Medulla oblongata (tissue), 1 donor: Measurements from ENCODE around the gene PCDHB6.
A peak's percentile ranks its signal among the peaks of the same experiment; 100 is the strongest.
"Not testable (repeated sequence)": the region's sequence is repeated elsewhere in the genome, so short reads cannot be mapped to it uniquely, and the experiment has no call there.

Experiments
- DNase-seq: peaks from one replicate; pipeline ENCODE4 v3.0.0-alpha.2; 2015; ENCODE audit errors: extremely low spot score

The PCDHB6 gene

GRCh38 chr5:141172381-141173204, 22.7 kb downstream of the PCDHB6 start, which contains the start of gene PCDHB7:
Gene PCDHB7, plus strand, starts transcription at chr5:141172644. Its CDS starts 192 bp downstream, at chr5:141172836.
- DNase-seq: peak; percentile 62

GRCh38 chr5:141174291-141175104, 24.6 kb downstream of the PCDHB6 start:
- not testable (repeated sequence) for DNase-seq

GRCh38 chr5:141175933-141176332, 26.1 kb downstream of the PCDHB6 start:
- no peak for DNase-seq

- DNase-seq: not testable (repeated sequence)
Observed at GRCh38 chr5:141177577-141178191, 27.8 kb downstream of the PCDHB6 start, which contains the start of gene PCDHB8. Gene PCDHB8, plus strand, starts transcription at chr5:141177790. Its CDS starts 245 bp downstream, at chr5:141178035.

GRCh38 chr5:141179371-141179770, 29.5 kb downstream of the PCDHB6 start:
- DNase-seq: not testable (repeated sequence)

- not testable (repeated sequence) for DNase-seq
Observed at GRCh38 chr5:141179876-141180275, 30.0 kb downstream of the PCDHB6 start.

- no peak for DNase-seq
Observed at GRCh38 chr5:141180313-141180712, 30.5 kb downstream of the PCDHB6 start.

- peak; percentile 54 for DNase-seq
Observed at GRCh38 chr5:141182248-141182647, 32.4 kb downstream of the PCDHB6 start, which contains the start of gene PCDHB16. Gene PCDHB16, plus strand, starts transcription at chr5:141182387. Its CDS starts 173 bp downstream, at chr5:141182560.

GRCh38 chr5:141184117-141184855, 34.4 kb downstream of the PCDHB6 start:
- DNase-seq: not testable (repeated sequence)

GRCh38 chr5:141186897-141187512, 37.1 kb downstream of the PCDHB6 start, which contains the start of gene PCDHB9:
Gene PCDHB9, plus strand, starts transcription at chr5:141187161. Its CDS starts 158 bp downstream, at chr5:141187319.
- DNase-seq: peak; percentile 18

- not testable (repeated sequence) for DNase-seq
Observed at GRCh38 chr5:141188682-141189081, 38.8 kb downstream of the PCDHB6 start.

- not testable (repeated sequence) for DNase-seq
Observed at GRCh38 chr5:141189131-141189530, 39.3 kb downstream of the PCDHB6 start.

- DNase-seq: peak; percentile 40
Observed at GRCh38 chr5:141192110-141192725, 42.4 kb downstream of the PCDHB6 start, which contains the start of gene PCDHB10. Gene PCDHB10, plus strand, starts transcription at chr5:141192353. Its CDS starts 200 bp downstream, at chr5:141192553.

- DNase-seq: not testable (repeated sequence)
Observed at GRCh38 chr5:141194332-141194731, 44.5 kb downstream of the PCDHB6 start.

- no peak for DNase-seq
Observed at GRCh38 chr5:141196363-141196762, 46.5 kb downstream of the PCDHB6 start.

- DNase-seq: no peak
Observed at GRCh38 chr5:141199359-141200235, 49.7 kb downstream of the PCDHB6 start, which contains the start of gene PCDHB11. Gene PCDHB11, plus strand, starts transcription at chr5:141199627. Its CDS starts 148 bp downstream, at chr5:141199775.

GRCh38 chr5:141201126-141201525, 51.3 kb downstream of the PCDHB6 start:
- DNase-seq: not testable (repeated sequence)

- DNase-seq: not testable (repeated sequence)
Observed at GRCh38 chr5:141201646-141202045, 51.8 kb downstream of the PCDHB6 start.
